ENCODE results near the gene SLC2A4RG. TPM values are rescaled to one million over a fixed set of nuclear protein-coding genes. Genes with fewer than 3 reads are reported as not detected.

SLC2A4RG gene
- total RNA-seq, 3 donors from 2014 or later (not counting 1 experiment from before 2014, with no cell fraction given): 90.4 to 100 (median 95.5) TPM

DNA sequence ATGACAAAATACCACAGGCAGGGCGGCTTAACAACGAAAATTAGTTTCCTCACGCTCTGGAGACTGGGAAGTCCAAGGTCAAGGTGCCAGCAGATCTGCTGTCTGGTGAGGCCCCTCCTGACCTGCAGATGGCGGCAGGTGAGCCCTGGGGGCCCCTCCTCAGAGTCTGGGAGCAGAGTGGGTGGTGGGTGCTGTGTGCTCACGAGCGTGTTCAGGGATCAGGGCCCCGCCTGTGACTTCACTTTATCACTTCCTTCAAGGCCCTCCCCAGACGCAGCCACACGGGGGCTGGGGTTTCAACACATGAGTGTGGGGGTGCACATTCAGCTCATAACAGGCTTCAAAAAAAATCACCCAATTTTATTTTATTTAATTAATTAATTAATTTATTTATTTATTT, 39.3 kb downstream of the SLC2A4RG start:
- TF ChIP-seq, protein P1, sequence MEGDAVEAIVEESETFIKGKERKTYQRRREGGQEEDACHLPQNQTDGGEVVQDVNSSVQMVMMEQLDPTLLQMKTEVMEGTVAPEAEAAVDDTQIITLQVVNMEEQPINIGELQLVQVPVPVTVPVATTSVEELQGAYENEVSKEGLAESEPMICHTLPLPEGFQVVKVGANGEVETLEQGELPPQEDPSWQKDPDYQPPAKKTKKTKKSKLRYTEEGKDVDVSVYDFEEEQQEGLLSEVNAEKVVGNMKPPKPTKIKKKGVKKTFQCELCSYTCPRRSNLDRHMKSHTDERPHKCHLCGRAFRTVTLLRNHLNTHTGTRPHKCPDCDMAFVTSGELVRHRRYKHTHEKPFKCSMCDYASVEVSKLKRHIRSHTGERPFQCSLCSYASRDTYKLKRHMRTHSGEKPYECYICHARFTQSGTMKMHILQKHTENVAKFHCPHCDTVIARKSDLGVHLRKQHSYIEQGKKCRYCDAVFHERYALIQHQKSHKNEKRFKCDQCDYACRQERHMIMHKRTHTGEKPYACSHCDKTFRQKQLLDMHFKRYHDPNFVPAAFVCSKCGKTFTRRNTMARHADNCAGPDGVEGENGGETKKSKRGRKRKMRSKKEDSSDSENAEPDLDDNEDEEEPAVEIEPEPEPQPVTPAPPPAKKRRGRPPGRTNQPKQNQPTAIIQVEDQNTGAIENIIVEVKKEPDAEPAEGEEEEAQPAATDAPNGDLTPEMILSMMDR (IDR thresholded peaks at IDR 0.05): no peak
- no peak overlapping the region for H3K27ac Mint-ChIP-seq
- H3K4me3 ChIP-seq (ENCODE audit: low read length): no peak overlapping the region
- no peaks in the 10 kb centered on the region for H3K36me3 Mint-ChIP-seq
- no peaks in the 10 kb centered on the region for H3K9me3 Mint-ChIP-seq
- H3K4me3 Mint-ChIP-seq: no peak overlapping the region
- H3K4me1 Mint-ChIP-seq: no peaks in the 10 kb centered on the region
- intact Hi-C loops (cut with micrococcal nuclease): no loop called here
- H3K36me3 ChIP-seq (ENCODE audit: control insufficient read depth, insufficient read depth, low read length): no peaks in the 10 kb centered on the region
- no peaks in the 10 kb centered on the region for H3K9me3 ChIP-seq (ENCODE audit: control insufficient read depth, insufficient read depth, low read length)
- H3K4me1 ChIP-seq (ENCODE audit: control insufficient read depth, insufficient read depth, low read length): peaks cover 7% of the 10 kb centered on the region
- ATAC-seq: no peak
- H3K27ac ChIP-seq (ENCODE audit: low read length): no peak overlapping the region
- H3K27me3 Mint-ChIP-seq (ENCODE audit: low read depth in 2 of 2): no peaks in the 10 kb centered on the region
- DNase-seq: no peak
- H3K27me3 ChIP-seq (ENCODE audit: control insufficient read depth, insufficient read depth, low read length): no peaks in the 10 kb centered on the region
- 87% methylated on average over 4 of the region's 9 CpGs for WGBS (ENCODE audit: insufficient coverage)

DNA sequence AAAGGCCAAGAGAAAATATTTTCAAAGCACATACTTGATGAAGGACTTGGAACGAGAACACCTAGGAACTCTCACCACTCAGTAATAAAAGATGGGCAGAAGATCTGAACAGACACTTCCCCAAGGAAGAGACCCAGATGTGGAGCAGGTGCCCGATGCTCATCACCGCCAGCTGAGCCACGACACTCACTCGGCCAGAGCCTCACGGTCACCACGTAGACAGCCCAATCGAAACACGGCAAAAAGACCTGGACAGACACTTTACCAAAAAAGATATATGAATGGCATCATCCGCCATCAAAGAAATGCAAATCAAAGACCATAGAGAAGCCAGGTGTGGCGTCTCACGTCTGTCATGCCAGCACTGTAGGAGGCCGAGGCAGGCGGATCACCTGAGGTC, 41.6 kb downstream of the SLC2A4RG start:
- Histone ChIP-seq H3K9me3 (ENCODE audit: control insufficient read depth, insufficient read depth, low read length) (no peaks in the 10 kb centered on the region), H3K36me3 (ENCODE audit: control insufficient read depth, insufficient read depth, low read length) (no peaks in the 10 kb centered on the region), H3K27ac (ENCODE audit: low read length) (no peak overlapping the region), H3K27me3 (ENCODE audit: control insufficient read depth, insufficient read depth, low read length) (no peaks in the 10 kb centered on the region), H3K4me1 (ENCODE audit: control insufficient read depth, insufficient read depth, low read length) (peaks cover 7% of the 10 kb centered on the region), H3K4me3 (ENCODE audit: low read length) (no peak overlapping the region)
- ATAC-seq (no peak), DNase-seq (no peak)
- WGBS (ENCODE audit: insufficient coverage): 96% methylated on average over 13 of the region's 14 CpGs
- Mint-ChIP-seq H3K4me3 (no peak overlapping the region), H3K27me3 (ENCODE audit: low read depth in 2 of 2) (no peaks in the 10 kb centered on the region), H3K4me1 (no peaks in the 10 kb centered on the region), H3K27ac (no peak overlapping the region), H3K36me3 (no peaks in the 10 kb centered on the region), H3K9me3 (no peaks in the 10 kb centered on the region)
- TF ChIP-seq, protein P1 (IDR thresholded peaks at IDR 0.05): no peak
- intact Hi-C loops (cut with micrococcal nuclease): no loop called here

DNA sequence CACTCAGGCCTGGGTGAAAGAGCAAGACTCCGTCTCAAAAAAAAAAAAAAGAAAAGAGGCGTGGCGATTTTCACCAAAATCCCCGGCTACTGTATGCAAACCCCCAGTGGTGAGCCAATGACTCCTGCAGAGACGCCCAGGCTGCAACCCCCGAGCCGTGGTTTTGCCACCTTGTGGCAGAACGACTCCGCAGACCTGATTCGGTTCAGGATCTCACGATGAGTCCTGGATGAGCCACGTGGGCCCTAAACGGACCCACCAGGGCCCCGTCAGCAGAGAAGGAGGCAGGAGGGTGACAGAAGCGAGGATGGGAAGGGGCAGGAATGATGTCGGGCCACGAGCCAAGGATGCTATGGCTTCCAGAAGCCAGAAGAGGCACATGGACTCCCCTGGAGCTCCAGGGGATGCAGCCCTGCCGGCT, 42.5 kb downstream of the SLC2A4RG start:
- intact Hi-C loops (cut with micrococcal nuclease): no loop called here
- no peak overlapping the region for H3K4me3 Mint-ChIP-seq

More for the DNA sequence above, 42.5 kb downstream of the SLC2A4RG start:
- Mint-ChIP-seq H3K27me3 (ENCODE audit: low read depth in 2 of 2) (no peaks in the 10 kb centered on the region), H3K36me3 (no peaks in the 10 kb centered on the region), H3K27ac (no peak overlapping the region), H3K4me1 (no peaks in the 10 kb centered on the region), H3K9me3 (no peaks in the 10 kb centered on the region)
- ATAC-seq (peak in 2 of 3 donors; percentile 70 to 77), DNase-seq (peak in 1 of 2 donors; percentile 91)
- Histone ChIP-seq H3K4me1 (ENCODE audit: control insufficient read depth, insufficient read depth, low read length) (peaks cover 7% of the 10 kb centered on the region), H3K27ac (ENCODE audit: low read length) (no peak overlapping the region), H3K36me3 (ENCODE audit: control insufficient read depth, insufficient read depth, low read length) (no peaks in the 10 kb centered on the region), H3K27me3 (ENCODE audit: control insufficient read depth, insufficient read depth, low read length) (no peaks in the 10 kb centered on the region), H3K9me3 (ENCODE audit: control insufficient read depth, insufficient read depth, low read length) (no peaks in the 10 kb centered on the region), H3K4me3 (ENCODE audit: low read length) (no peak overlapping the region)
- TF ChIP-seq, protein P1 (IDR thresholded peaks at IDR 0.05): no peak
- 64% methylated on average over 17 of the region's 18 CpGs for WGBS (ENCODE audit: insufficient coverage)

Measured in natural killer cell (primary cell).